ENCODE data around the gene DPEP1. TPM values are rescaled to one million over a fixed set of nuclear protein-coding genes. Genes with fewer than 3 reads are reported as not detected.

DPEP1 gene
- total RNA-seq, 1 experiment from 2014 or later, result 1.1 TPM

- Histone ChIP-seq H3K4me1 (ENCODE audit: insufficient read depth, low read length) (no peaks in the 10 kb centered on the region; the same call in 1 of the 2 replicates), H4K5ac (ENCODE audit: insufficient read length, low read depth, low read length) (no peak overlapping the region), H2BK20ac (ENCODE audit: low read depth, low read length, poor library complexity, severe bottlenecking) (no peak overlapping the region), H3K79me2 (ENCODE audit: insufficient read depth, low read length) (no peaks in the 10 kb centered on the region), H3K4me2 (ENCODE audit: insufficient read depth, insufficient read length, low read length) (no peak overlapping the region), H2AFZ (ENCODE audit: low read length) (no peak overlapping the region), H2AK5ac (ENCODE audit: insufficient read length, low read length) (no peak overlapping the region), H2BK15ac (ENCODE audit: low read depth, low read length) (no peak overlapping the region), H3K27me3 (ENCODE audit: insufficient read depth, low read length) (no peaks in the 10 kb centered on the region), H3K9ac (ENCODE audit: extremely low read depth, insufficient read length, low read length) (no peak overlapping the region), H3K23ac (ENCODE audit: insufficient read length, low read depth, low read length) (no peak overlapping the region), H4K20me1 (ENCODE audit: control insufficient read depth, insufficient read depth, insufficient read length) (no peaks in the 10 kb centered on the region), H2BK120ac (ENCODE audit: low read depth, low read length, poor library complexity, severe bottlenecking) (no peak overlapping the region), H3K27ac (ENCODE audit: insufficient read length, low read depth, low read length) (no peak overlapping the region), H3K79me1 (ENCODE audit: insufficient read depth, low read depth, low read length, poor library complexity, severe bottlenecking) (no peaks in the 10 kb centered on the region), H3K23me2 (ENCODE audit: insufficient read length, low read depth, low read length, poor library complexity, severe bottlenecking) (no peaks in the 10 kb centered on the region), H3K14ac (ENCODE audit: insufficient read depth, low read length) (no peak overlapping the region), H2BK5ac (ENCODE audit: insufficient read length, low read length) (no peak overlapping the region), H3T11ph (ENCODE audit: low read length) (no peak overlapping the region), H3K56ac (ENCODE audit: insufficient read length, low read depth, low read length) (no peak overlapping the region), H4K8ac (replicated peaks; ENCODE audit: insufficient read length, low read depth, low read length) (no peak overlapping the region), H3K4ac (ENCODE audit: low read depth, low read length) (no peak overlapping the region), H4K91ac (ENCODE audit: insufficient read length, low read depth, low read length) (no peak overlapping the region), H3K9me3 (ENCODE audit: control insufficient read depth, low read depth, low read length) (no peaks in the 10 kb centered on the region), H3K18ac (ENCODE audit: insufficient read length, low read depth, low read length) (no peak overlapping the region), H2BK12ac (ENCODE audit: insufficient read length, low read depth, low read length) (no peak overlapping the region)
- Mint-ChIP-seq H3K9me3 (no peaks in the 10 kb centered on the region; a peak in 1 of 5 replicates), H3K27me3 (ENCODE audit: low read depth) (peaks cover 4% of the 10 kb centered on the region), H3K4me1 (peaks cover 5 to 12% of the 10 kb centered on the region in 2 experiments), H3K36me3 (ENCODE audit: insufficient read depth in 1 of 3, low read depth in 3 of 3) (0 out of 7 replicates have a peak, but pooled peaks cover 0 to 3% (median 0%) of the 10 kb centered on the region in 3 experiments), H3K27ac (no peak overlapping the region), H3K4me3 (no peak overlapping the region)
- no CpG with 5 or more reads among the region's 12 CpGs for WGBS (ENCODE audit: extremely low coverage, insufficient read length, low lambda C conversion rate)
- TF ChIP-seq CTCF (conservative IDR thresholded peaks at IDR 0.05), result no peak
- no peak for DNase-seq
These were observed 13.0 kb upstream of the DPEP1 start for GRCh38 chr16:89600427-89600826.

Measured in H9 (cell line).